GM19035 (cell line): ENCODE data around the gene HIKESHI.

Source experiments
- ATAC-seq: cut with Tn5 transposase; IDR thresholded peaks from one replicate; pipeline ENCODE4 v1.9.1; 2021; ENCODE audit not compliant: unreplicated experiment

The HIKESHI gene

DNA sequence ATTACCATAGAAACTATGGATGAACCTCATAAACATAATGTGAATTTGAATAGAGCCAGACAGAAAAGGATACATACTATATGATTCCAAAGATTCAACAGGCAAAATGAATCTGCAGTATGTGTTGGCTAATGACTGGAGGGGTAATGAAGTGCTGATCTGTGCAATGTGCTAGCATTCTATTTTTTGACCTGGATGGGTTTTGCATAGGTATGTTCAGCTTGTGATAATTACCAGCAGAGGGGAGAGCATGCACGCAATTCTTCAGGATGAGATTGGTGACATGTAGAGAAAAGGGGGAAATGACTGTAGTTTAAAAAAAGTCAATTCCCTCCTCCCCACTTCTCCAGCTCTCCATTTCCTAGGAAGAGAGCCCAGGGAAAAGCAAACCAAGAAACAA lies 72.0 kb downstream of the HIKESHI start:
- ATAC-seq, result no peak

DNA sequence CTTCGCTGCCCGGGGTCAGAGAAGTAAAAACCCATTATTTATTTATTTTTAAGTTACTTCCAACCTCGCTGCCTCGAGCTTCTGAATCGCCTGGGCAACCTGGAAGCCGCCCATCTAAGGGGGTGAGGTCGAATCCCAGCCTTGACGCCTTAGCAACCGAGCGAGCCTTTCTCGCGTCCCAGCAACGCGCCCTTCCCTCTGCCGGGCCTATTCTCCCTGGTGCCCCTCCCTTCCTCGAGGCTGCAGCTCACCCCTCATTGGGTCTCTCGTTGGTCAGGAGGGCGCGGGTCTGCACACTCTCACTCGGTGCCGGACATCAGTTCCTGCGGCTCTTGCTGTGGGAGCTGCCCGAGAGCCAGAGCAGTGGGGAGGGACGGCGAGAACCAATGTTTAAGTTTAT lies 72.5 kb downstream of the HIKESHI start, which contains the start of gene CCDC81:
CCDC81 (plus strand) TSS at position 302 of the 400 bp plus-strand sequence. CDS start 277 bp downstream, outside the sequence.
- ATAC-seq, result no peak

DNA sequence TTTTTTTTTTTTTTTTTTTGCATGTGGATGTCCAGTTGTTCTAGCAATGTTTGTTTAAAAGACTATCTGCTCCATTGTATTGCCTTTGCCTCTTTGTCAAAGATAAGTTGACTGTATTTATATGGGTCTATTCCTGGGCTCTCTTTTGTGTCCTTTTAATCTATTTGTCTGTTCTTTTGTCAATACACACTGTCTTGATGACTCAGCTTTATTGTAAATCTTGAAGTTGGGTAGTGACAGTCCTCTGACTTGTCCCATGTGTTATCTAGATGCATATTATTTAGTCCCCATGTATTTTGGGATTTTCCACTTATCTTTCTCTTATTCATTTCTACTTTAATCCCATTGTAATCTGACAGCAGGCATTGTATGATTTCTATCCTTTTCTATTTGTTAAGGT lies 75.9 kb downstream of the HIKESHI start:
- no peak for ATAC-seq

DNA sequence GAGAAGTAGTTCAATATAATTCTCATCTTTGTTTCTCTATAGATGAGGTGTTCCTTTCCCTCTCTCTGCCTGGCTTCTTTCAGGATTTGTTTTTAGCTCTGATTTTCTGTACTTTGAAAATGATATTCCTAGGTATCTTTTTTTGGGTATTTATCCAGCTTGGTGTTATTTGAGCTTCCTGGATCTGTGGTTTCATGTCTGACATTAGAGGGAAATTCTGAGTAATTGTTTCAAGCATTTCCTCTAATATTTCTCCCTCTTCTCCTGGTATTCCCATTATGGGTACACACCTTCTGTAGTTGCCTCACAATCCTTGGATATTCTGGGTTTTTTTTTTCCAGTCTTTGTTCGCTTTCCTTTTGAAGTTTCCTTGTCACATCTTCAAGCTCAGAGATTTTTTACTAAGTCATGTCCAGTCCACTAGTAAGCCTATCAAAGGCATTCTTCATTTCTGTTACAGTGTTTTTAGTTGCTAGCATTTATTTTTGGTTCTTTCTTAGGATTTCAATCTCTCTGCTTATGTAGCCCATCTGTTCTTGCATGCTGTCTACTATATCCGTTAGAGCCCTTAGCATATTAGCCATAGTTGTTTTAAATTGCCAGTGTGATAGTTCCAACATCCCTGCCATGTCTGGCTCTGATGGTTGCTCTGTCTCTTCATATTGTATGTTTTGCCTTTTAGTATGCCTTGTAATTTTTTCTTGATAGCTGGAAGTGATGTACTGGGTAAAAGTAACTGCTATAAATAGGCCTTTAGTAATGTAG lies 78.4 kb downstream of the HIKESHI start:
- no peak for ATAC-seq

DNA sequence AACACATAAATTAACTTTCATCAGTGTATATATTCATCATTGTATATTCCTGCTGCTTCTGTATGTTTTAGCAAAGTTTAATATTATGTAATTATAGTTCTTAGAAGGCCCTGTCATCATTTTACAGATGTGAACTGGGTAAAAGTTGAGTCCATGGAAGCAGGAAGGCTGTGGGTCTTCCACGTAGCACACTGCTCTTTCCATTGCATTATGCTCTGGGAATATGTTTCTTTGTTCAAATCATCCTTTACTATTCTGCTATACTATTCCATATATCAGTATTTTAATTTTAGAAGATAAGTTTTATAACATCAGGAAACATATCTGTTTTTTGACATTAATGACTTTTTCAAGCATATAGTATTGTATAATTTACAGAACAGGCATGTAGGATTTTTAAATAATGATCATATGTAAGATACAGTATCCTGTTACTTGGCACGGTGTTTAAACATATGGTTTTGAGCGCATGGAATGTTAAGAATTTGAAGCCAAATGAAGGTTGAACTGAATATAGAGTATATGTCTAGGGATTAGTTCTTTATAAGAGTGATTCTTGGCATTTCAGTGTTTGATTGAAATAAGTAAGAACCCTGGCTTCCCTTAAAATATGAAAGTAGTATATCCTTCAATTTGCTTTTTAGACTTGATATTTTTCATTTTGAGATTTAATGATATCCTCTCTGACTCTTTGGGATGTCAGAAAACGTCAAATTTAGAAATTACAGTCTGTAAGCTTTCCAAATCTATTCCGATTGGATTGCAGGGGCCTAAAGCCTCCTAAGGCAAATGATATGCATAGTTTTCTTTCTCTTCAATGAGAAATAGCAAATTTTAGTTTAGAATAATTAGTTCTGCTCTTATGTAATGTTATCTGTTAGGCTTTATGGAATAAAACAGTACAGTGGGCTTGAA lies 81.3 kb downstream of the HIKESHI start:
- no peak for ATAC-seq

DNA sequence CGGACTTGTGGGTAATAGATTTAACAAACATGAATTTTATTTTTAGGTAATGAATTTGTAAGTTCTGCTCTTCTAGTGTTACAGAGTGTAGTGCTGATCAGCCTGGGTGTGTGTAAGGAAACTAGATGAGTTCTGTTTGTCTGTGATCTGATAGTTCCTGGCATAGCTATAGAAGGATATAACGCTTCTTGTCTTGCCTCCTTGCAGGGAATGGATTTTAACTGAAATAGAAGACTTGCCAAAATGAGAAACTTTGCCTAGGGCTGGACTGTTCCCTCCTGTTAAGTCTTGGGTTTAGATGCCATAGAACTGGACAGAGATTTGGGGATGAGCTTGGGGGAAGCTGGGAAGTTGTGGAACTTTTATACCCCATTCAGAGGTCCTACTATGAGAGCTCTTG lies 84.2 kb downstream of the HIKESHI start:
- ATAC-seq, result no peak

DNA sequence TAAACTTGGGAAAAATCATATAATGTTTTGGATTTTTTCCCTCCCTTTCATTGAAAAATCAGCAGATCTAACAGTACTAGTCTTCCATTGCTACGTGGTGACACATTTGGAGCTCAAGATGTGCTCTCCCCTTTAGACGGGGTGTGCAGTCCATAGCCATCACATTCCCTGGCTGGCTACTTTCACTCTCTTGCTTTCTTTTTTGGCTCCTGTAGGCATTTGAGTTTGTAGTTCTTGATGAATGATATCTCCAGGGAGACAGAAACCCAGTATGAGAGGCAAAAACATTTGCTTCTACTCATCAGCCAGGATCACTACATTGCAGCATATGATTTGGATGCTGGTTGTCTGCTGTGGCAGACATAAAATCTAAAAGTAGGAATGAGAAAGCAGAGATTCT lies 84.7 kb downstream of the HIKESHI start:
- no peak for ATAC-seq

DNA sequence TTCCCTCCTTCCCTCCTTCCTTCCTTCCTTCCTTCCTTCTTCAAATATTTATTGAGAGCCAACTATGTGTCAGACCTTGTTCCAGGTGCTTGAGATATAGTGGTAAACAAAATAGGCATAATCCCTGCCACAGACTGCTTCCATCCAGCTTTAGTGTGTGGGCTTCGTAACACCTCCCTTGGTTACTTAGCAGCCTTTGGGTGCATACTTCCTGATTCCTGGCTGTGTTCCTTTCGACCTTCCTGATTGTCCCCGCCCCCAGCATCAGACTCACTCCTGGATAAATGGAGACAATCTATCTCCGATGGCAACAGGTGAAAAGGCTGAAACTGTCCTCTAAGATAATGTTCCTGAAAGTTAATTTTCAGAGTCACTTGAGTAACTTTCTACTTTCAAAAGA lies 86.2 kb downstream of the HIKESHI start:
- ATAC-seq, result no peak

DNA sequence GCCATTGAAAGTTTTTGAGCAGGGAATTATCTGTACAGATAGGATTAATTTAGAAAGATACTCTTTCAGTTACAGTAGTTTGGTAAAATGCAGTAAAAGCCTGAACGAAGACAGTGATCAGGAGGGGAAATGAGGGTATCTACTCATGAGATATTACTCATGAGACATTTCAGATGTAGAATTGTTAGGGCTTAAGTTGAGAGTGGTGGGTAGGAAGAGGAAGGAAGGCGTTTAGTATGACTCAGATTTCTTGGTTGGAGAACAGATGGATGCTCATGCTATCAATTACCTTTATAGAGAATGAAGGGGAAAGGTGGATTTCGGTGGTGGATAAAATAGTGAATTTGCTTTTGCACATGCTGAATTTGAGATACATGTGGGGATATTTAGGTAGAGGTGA lies 88.4 kb downstream of the HIKESHI start:
- ATAC-seq, result no peak

DNA sequence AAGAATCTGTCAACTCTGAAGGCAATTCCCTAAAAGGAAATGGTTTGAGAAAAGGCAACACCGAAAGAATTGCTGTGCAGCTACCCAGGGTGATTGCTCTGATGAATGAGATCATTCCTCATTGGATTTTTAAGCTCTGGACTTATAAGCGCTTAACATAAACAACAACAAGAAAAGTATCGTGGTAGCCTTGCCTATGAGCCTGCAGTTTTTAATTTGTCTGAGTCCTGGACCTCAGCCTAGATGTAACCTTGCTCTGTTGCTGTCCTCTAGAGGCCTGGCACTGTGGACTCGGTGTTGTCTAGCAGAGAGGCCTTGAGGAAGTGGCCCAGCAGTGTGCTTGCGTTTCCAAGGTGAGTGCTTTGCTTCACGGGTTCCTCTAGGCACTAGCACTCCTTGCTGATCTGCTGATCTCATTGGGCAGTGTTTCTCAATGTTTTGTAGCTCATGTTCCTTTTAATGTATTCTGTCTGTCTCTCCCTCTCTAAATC lies 93.1 kb downstream of the HIKESHI start:
- ATAC-seq, result no peak
